GM10847 (cell line): ENCODE data around the gene ANKRD53.

Experiments
- POLR2A ChIP-seq: IDR thresholded peaks from 2 replicates; pipeline ENCODE4 v1.6.1; 2011; ENCODE audit not compliant: insufficient read length; ENCODE audit errors: extremely low read depth

Gene ANKRD53

DNA sequence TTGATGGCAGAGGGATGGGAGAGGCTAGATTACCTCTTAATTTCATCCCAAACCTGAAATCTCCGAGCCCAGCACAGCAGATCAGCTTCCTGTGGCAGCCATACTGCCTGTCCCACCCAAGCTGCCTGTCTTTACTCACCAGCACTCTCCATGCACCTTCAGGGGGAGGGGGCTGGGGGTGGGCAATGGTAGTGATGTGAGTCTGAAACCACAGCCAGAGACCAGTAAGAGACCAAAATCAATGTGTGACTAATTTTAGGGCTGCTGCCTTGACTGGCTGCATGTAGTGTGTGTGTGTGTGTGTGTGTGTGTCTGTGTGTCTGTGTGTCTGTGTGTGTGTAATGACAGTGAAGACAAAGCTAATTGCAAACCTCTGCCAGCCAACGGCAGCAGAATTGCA lies 27.9 kb downstream of the ANKRD53 start:
- TF ChIP-seq POLR2A = no peak

DNA sequence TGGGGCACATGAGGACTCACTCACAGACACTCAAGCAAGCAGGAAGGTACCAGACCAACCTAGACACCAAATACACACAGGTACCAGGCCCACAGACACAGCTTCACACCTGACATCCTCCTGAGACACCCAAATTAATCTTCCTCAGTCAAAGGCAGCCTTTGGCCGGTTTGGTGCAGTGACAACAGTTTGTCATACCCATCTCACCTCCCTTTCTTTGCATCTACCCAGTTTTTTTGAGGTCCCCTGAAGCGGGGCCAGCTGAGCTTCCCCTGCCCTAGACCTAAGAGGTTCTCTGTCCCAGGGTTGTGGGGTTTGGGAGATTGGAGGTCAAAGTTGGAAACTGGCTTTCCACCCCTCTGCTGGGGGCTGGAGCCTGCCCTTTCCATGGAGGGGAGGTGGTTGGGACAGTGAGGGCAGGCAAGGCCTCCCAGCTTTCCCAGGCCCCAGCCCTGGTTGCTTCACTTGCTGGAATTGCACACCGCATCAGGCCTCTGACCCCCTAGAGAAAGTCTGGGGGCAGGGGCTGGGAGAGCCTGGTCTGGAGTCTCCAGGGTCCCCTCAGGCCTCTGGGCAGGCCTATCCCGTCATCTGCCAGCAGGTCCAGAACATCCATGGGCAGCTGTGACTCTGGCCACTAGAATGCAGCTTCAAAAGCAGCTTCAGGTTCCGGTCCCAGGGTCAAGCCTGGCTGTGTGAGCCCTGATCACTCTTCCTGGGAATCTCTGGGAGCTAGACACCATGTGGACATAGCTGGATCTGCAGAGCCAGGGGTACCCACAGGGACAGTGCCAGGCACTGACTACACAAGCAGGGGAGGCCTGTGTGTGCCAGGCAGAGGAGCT lies 28.7 kb downstream of the ANKRD53 start:
- TF ChIP-seq POLR2A = no peak

DNA sequence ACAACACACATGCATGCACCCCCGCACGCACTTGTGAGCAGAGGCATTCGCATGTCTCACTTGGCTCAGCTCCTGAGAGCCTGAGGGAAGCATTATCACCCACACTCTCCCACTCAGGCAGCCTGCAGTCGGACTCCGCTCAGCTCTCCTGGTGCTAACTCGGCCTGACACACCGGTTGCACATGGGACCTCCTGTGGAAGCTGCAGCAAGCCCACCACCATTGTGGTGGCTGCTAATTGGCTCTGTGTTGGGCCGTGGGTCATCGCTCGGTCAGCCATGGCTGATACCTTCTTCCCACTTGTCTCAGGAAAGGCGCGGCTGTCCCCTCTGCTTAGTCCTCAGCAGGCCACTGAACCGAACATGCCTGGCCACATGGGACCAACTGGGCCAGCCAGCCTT lies 29.9 kb downstream of the ANKRD53 start:
- TF ChIP-seq POLR2A = no peak

DNA sequence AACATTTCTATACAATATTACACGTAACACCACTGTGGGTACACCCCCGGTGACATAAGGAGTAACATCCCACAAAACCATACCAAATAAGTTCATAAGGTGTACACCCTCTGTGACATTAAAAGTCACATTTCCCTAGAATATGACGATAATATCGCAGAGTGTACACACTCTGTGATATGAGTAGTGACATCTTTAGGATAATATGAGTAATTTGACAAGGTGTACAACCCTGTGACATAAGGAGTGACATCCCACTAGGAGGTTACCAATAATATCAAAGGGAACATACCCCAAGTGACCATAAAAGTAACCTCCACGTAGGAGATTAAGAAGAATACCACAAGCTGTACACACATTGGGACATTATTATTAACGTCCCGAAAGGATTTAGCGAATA lies 40.2 kb downstream of the ANKRD53 start:
- TF ChIP-seq POLR2A = no peak
